GM12872 (cell line): Measurements from ENCODE around the gene CREM.

Source experiments
- CTCF ChIP-seq: IDR thresholded peaks from 3 replicates; pipeline ENCODE4 v1.5.1; 2011; ENCODE audit warnings: low read depth, mild to moderate bottlenecking, low read length, moderate library complexity; ENCODE audit not compliant: insufficient read depth

CREM gene

GRCh38 chr10:35160743-35161142, 34.1 kb downstream of the CREM start:
- TF ChIP-seq CTCF: no peak

- TF ChIP-seq CTCF: no peak
Measured at GRCh38 chr10:35161906-35162305, 35.3 kb downstream of the CREM start.

- no peak for TF ChIP-seq CTCF
Measured at GRCh38 chr10:35165136-35165535, 38.5 kb downstream of the CREM start.

- TF ChIP-seq CTCF: no peak
Measured at GRCh38 chr10:35165811-35166210, 39.2 kb downstream of the CREM start.

DNA sequence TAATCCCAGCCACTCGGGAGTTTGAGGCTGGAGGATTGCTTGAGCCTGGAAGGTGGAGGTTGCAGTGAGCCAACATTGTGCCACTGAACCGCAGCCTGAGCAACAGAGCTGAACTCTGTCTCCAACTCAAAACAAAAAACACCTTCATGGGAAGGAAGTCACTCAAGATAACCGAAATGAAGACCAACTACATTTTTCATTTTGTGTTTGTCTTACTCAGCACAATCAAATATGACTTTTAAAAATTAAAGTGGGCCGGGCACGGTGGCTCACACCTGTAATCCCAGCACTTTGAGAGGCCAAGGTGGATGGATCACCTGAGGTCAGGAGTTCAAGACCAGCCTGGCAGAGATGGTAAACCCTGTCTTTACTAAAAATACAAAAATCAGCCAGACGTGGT, 40.0 kb downstream of the CREM start:
- no peak for TF ChIP-seq CTCF

DNA sequence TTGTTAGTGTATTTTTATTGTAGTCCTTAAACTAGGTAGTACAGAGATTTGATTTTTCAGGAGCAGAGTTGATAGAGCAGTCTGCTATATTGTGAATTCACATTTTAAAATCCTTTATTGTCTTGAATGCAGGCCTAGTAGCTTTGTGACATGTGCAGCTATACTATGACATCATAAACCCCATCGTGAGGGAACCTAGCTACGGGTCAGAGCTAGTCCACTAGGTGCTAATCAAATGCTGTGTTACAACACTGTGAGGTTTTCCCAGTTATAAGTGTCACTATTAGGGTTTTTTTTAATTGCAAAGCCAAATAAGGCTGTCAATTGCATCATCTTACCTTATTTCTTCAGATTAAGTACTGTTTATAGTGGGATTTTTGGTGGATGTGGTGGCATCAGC, 40.7 kb downstream of the CREM start:
- no peak for TF ChIP-seq CTCF

DNA sequence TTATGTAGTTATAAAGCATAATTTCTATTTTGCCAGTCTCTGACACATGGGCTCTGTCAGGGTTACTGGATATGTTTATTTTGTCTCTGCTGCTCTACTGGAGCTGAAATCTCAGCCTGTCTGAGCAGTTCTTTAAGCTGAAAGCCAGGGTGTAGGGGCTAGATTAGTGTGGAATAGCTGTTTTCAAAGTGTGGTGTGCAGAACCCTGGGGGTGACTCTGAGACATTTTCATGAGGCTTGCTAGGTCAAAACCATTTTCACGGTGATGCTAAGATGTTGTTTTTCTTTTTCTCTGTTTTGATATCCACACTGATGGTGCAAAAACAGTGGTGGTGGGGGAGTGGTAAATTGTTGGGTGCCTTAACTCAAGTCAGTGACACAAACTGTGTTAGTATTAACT, 45.5 kb downstream of the CREM start:
- TF ChIP-seq CTCF: no peak

DNA sequence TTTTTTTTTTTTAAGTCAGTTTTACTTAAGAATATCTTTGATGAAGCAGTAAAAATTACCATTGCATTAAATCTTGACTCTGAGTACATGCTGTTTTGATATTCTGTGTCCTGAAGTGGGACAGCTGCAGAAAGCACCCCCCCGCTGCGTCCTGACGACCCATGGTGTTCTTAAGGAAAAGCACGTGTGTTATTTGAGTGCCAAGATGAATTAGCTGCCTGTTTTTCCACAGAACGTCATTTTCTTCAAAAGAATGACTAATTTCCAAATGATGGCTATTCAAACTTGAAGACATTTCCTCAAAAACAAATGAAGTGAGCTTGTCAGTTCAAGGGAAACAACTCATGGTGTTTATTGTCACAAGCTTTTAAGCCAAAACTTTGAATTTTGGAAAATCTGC, 45.9 kb downstream of the CREM start:
- TF ChIP-seq CTCF: no peak
